OCI-LY7 (cell line): ENCODE measurements around the gene ANP32E.

ENCODE experiments used
- CTCF ChIP-seq: fragments of 200-600 bp; sonication (generic); conservative IDR thresholded peaks from 2 replicates; pipeline ENCODE4 v1.5.1; 2014; ENCODE audit warnings: mild to moderate bottlenecking, antibody characterized with exemption, low read length, moderate library complexity, mixed read lengths
- EZH2phosphoT487 ChIP-seq: fragments of 200-600 bp; sonication (generic); IDR thresholded peaks from 2 replicates; pipeline ENCODE4 v1.6.1; 2018; ENCODE audit warnings: low read depth, borderline replicate concordance, mild to moderate bottlenecking, mixed run types, antibody characterized with exemption, low read length, moderate library complexity, mixed read lengths

GRCh38 chr1:150187560-150187931 is 48.4 kb downstream of the ANP32E start:
- TF ChIP-seq CTCF (peak; percentile 46), EZH2phosphoT487 (no peak)
